GM21737 (cell line): ENCODE measurements around the gene PIGX.
"Not testable (repeated sequence)": the region's sequence is repeated elsewhere in the genome, so short reads cannot be mapped to it uniquely, and the experiment has no call there.

ENCODE experiments used
- ATAC-seq: cut with Tn5 transposase; IDR thresholded peaks from one replicate; pipeline ENCODE4 v1.9.1; 2021; ENCODE audit warnings: mild to moderate bottlenecking, moderate library complexity; ENCODE audit not compliant: unreplicated experiment

PIGX gene

DNA sequence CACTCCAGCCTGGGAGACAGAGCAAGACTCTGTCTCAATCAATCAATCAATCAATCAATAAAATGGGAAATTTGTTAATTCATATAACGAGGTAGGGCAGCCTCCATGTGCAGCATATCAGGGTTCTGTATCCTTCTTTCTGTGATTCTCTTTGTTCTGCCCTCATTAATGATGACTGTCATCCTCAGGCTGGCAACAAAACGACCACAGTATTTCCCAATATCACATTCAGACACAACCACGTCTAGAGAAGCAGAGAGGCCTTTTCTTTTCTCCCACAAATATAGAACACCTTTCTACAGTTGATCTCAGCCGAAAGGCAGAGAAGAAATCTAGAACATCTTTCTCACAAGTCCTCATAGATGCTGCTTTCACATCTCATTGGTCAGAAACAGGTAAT lies 11.4 kb upstream of the PIGX start:
- ATAC-seq, result no peak

DNA sequence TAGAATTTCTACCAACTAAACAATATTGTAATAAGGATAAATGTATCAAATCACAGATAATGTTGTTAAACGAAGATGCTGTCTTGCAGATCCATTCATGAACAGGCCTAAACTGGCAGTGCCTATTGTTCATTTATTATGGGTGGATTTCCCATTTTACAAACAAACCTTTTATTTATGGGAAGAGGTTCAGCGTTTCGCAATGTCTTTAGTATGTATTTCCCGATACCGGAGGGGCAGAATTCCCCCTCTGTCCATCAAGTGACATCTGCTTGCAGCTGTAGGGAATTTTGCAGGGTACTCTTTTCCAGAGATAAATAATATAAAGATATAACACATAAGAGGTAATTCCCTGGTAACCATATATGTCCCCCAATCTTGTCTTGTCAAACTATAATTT lies 5.8 kb upstream of the PIGX start:
- ATAC-seq, result no peak

DNA sequence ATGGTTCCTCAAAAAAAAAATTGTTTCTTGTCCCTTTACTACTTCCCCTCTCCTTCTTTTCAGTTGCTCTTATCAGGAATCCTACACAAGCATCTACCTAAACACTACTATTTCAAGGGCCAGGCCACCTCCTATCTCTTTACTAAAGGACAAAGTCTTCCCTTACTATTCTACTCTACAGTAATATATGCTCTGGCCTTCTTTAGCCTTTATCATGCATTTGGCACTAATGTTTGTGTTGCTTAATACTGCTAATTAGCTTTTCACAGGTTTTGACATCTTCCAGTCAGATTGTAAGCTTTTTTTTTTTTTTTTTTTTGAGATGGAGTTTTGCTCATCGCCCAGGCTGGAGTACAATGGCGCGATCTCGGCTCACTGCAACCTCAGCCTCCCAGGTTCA lies 5.4 kb upstream of the PIGX start:
- no peak for ATAC-seq

DNA sequence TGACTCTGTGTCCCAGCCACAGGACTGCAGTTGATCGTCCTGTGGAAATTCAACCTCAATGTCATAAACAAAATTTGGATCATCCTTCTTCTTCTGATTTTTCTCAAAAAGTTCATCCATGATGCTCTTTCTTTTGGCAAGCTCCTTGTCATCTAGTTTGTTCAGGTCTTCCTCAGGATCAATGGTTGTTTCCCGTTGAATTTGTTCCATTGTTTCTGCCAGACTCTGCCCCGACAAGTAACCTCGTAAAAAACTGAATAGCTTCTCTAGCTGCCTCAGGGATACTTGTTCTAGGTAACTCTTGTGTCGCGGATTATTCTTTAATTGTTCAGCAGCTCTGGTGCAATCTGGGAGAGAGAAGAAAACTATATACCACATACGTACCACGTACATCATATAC lies 4.6 kb upstream of the PIGX start:
- no peak for ATAC-seq

DNA sequence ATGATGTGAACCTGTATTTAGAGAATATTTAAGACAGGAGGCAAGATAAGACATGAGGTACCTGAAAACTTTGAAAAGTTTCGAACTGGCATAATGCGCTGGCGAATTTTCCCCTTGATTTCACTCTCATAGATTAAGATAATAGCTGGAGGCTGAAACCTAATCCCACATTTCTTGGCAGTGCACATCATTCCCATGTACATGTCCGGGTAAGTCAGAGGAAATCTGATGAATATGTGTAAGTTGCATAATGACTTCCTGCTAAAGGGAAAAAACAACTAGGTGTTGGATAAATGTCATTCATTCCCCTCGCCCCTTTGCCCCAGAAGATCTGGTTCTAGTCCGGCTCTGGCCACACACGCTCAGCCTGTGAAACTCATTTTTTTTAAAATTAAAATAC lies 3.7 kb upstream of the PIGX start:
- no peak for ATAC-seq

DNA sequence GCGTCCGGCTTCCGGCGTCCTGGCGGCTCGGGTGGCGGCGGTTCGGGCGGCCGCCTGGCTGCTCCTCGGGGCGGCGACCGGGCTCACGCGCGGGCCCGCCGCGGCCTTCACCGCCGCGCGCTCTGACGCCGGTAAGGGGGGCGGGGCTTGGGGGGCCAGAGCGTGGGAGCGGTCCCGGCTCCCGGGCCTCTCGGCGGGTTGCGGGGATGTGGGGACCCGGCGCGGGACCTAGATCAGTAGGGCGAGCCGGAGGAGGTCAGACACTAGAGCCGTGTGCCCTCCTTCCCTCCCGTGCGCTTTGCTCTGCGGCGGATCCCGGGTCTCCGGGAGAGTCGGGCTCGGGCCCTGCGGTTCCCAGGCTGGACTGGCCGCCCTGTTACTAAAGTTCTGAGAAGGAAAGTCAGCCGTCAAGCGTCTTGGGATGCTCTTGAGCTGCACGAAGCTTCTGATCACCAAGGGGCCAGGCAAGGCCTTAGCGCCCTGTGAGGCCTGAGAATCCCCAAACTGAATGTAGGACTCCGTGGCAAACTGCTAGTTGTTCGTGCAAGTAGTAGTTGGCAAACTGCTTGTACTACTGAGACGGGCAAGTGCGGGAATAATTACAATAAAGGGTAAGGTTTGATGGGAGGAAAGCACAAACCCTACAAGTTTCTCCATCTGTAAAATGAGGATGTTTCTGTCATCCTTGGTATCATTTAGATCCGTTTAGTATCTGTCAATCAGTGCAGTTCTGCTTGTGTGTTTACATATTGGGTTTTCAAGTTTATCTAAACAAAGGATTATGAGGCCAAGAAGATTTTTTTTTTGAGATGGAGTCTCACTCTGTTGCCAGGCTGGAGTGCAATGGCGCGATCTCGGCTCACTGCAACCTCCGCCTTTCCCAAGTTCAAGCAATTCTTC lies 587 bp downstream of the PIGX start:
- peak; percentile 48 for ATAC-seq

DNA sequence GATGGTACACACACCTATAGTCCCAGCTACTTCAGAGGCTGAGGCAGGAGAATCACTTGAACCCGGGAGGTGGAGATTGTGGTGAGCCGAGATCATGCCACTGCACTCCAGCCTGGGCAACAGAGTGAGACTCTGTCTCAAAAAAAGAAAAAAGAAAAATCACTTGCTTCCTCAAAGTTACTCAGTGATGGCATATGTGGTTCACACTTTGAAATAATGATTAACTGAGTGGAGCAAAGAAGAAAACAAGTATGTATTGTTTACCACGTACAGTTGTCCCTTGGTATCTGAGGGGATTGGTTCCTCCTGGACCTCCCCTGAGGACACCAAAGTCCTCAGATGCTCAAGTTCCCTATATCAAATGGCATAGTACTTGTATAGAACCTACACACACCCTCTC lies 5.0 kb downstream of the PIGX start:
- not testable (repeated sequence) for ATAC-seq

DNA sequence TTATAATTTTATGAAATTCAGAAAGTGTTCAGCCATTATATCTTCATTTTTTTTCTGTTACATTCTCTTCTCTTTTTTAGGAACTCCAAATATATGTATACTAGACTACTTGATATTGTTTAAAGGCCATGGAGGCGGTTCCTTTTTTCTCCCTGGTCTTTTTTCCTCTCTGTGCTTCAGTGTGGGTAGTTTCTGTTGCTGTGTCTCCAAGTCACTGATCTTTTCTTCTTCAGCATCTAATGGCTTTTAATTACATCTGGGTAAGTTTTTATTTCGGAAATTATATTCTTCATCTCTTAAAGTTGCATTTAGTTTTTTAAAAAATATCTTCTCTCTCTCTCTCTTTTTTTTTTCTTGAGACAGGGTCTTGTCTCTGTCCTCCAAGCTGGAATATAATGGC lies 8.9 kb downstream of the PIGX start:
- no peak for ATAC-seq

DNA sequence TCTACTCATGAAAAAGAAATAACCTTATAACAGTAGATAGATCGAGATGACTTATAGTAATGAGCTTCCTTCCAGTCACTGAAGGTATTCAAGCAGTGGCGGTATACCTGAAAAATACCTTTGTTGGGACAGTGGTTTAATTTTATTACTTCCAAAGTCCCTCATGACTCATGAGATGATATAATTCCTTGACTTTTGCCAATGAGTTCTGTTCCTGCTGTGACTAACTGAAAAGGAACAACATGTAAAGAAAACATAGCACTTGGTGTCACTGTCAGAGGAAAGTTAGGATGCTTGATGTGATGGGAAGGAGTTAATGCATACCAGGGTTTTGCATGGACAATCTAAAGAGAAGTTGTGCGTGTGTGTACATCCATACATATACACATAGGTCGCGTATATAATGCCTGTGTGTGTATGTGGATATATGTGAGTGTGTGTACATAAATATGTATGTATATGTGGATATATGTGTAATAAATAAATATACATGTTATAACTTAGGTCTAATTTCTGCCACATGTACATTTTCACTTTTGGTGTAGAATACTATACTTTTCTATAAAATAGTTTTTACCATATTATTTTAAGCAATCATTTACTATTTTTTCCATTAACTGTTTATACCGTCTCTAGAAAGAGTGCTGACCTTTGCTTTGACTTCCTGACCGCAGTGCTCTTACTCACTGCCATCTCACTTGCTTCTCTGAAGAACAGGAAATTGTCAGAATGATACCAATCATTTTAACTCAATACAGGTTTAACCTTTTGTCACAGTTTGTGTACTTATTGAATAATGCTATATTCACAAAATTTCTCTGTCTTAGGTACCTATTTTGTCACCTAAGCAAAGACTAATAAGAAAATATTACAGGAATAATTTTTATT lies 14.9 kb downstream of the PIGX start:
- no peak for ATAC-seq

DNA sequence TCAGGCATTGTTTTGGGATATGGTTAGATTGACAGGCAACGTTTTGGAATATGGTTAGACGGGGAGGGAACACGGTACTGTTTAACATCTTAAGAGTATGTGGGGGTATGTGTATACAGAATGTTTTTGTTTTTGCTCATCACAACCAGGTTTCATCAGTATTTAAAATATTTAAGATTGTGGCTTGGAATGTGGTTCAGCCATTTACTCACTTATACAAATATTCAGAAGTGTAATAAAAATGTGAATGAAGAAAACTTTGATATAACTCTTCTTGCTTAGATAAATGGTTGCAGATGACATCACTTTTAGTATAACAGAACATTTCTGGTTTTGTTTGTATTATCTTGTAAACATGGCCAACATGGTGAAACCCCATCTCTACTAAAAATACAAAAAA lies 23.6 kb downstream of the PIGX start:
- no peak for ATAC-seq

DNA sequence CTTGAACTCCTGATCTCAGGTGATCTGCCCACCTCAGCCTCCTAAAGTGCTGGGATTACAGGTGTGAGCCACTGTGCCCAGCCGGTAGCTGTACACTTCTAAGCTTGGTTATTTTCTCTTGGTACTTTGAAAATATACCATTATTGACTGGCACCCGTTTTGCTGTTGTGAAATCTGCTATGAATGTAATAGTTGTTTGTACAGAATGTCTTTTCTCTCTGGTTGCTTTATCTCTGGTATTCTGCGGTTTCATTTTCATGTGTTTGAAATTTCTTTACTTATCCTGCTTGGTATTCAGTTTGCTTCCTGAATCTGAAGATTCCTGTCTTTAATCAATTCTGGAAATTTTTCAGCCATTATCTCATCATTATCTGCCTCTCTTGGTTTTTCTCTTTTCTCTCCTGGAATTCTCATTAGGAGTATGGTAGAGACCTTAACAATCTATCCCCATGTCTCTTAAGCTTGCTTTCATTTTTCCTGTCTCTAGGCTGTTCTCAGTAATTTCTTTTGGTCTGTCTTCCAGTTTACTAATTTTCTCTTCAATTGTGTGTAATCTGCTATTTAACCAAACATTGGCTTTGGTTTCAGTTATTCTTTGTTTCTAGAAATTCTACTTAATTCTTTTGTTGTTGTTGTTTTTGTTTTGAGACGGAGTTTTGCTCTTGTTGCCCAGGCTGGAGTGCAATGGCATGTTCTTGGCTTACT lies 24.6 kb downstream of the PIGX start:
- no peak for ATAC-seq

DNA sequence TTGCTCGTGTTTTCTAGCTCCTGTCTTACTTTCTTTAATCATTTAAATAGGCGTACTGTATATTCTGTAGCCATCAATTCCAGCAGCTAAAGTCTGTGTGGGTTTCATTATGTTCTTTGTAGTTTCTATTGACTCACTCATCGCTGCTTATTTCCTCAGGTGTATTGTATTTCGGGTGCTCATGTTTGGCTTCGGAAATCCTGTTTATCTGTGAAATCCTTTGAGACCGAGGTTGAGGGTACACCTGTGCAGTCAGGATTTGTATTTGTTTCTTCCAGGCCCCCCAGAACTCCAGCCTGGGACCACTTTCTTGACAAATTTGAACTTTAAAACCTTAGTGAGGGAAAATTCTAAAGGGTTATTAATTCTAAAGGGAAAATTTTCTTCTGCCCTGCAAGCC lies 25.5 kb downstream of the PIGX start:
- no peak for ATAC-seq

DNA sequence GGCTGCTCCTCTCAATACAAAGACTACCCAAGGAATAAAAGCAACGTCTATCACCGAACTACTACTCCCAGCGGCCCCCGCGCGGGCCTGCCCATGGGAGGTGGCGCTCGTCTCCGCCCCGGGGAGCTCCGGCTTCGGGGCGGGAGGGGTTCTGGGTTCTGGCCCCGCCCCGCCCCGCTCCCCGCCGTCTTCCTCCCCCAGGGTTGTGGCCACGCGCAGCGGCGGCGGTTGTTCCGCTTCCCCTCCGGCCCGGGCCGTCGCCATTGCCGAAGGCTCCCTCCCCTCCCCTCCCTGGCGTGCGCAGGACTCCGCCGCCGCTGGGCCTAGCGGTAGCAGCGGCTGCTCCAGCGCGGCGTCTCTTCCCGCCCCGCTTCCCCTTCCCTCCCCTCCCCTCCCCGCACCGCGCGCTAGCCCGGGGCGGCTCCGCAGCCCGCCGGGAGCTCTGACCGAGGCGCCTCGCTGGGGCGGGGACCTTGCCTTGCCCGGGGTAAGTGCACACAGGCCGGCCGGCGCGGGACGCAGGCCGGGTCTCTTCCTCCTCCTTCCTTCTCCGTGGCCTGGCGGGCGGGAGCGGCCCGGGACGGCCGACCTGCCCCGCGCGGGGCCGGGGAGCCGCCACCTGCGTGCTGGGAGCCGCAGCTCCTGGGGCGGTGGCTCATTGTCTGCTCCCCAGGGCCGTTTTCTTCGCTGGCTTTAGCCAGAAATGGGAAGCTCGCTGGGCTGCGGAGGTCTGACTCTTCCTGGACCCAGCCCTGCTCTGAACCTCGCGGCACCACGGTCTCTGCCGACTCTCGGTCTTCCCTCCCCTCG lies 27.7 kb downstream of the PIGX start, which contains the start of gene PAK2:
Gene PAK2 (plus strand): TSS at position 187 of the 810 bp plus-strand sequence. CDS start 42,790 bp downstream, outside the sequence.
- ATAC-seq, result peak; percentile 89

DNA sequence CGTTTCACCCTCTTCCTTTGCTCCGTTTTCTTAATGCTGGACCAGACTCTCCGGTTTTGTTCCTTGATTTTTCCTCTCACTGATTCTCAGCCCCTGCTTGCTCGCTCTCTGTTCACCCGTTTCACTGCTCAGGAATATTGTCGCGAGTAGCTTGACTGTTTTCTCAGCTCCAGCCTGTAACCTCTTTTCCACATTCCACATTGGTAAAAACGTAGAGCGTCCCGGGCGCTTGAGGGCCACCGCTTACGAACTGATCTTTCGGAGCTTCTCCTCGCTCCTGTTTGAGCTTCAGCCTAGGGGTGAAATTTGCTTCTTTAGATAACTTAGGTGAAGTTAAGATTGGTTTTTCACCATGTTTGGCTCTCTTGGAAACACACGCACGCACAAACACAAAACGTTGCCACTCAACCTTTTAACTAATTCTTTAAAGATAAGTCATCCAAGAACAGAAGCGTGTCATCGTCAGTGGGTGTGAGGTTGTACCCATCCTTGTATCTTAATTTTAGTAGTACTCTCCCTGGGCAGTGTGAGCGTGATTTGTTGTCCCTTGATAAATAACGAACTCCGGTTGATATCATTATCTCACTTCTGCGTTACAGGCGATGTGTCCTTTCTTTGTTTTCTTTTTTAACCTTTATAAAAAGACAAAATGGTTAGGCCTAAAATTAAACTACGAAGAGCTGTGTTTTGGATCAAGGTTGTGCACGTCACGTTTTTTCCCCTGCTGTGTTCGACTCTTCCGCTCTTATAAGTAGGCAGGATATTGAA lies 28.5 kb downstream of the PIGX start:
- ATAC-seq, result no peak

DNA sequence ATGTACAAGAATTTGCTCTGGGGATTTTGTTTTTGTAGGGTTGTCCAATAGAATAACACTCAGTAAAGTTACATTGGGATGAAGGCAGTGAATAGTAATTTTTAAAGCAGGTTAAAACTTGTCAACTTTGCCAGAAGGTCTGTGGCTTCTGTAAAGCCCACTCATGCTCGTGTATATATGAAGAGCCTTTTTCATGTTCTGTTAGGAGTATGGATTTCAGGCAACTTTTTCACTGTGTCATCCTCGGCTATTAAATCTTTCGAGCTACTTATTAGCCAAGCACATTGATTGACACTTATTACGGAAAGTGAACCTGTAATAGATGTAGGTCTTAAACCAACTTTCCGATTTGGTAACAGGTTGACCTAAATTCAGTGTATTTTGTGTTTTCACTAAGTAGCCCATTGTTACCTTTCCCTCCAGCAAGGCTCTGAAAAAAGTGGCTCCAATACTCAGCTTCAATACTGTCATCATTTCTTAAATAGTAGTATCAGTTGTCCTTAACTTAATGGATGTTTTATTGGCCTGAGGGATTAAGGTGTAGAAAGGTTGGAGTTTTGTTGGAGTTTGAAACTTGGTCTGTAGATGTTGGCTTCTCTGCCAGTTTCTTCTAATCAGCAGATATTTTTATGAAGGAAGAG lies 29.2 kb downstream of the PIGX start:
- no peak for ATAC-seq

DNA sequence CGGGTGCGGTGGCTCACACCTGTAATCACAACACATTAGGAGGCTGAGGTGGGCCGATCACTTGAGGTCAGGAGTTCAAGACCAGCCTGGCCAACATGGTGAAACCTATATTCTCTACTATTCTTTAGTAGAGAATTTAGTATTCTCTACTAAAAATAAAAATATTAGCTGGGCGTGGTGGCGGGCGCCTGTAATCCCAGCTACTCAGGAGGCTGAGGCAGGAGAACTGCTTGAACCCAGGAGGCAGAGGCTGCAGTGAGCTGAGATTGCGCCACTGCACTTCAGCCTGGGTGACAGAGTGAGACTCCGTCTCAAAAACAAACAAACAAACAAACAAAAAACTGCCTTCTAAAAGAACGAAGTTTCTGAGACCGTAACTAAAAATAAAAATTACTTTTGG lies 31.4 kb downstream of the PIGX start:
- not testable (repeated sequence) for ATAC-seq

DNA sequence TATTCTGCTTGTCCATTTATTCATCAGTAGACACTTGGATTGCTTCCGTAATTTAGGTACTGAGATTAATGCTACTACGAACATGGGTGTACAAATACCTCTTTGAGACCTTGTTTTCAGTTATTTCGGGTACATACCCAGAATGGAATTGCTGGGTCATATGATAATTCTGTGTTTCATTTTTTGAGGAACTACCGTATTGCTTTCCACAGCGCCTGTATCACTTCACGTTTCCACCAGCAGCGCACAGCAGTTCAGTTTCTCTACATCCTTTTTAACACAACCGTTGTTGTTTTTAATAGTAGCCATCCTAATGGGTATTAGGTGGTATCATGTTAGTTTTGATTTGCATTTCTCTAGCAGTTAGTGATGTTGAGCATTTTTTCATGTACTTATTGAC lies 36.9 kb downstream of the PIGX start:
- ATAC-seq, result peak; percentile 60

DNA sequence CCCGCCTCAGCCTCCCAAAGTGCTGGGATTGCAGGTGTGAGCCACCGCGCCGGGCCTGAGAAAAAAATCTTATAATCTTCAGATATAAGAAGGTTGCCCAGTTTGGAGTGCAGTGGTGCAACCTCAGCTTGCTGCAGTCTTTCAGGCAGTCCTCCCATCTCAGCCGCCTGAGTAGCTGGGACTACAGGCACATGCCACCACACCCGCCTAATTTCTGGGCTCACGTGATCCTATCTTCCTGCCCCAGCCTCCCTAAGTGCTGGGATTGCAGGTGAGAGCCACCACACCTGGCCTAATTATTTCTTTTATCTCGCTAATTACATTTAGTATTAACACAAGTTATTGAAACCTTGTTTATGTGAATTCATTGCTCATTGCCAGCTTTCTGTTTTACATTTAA lies 41.0 kb downstream of the PIGX start:
- ATAC-seq, result no peak
